Panc1 (cell line): ENCODE measurements around the gene EHMT2.

ENCODE experiments used
- CTCF ChIP-seq: fragments of 450-650 bp; IDR thresholded peaks from 2 replicates; pipeline ENCODE4 v1.5.1; 2017; ENCODE audit warnings: mild to moderate bottlenecking
- POLR2AphosphoS5 ChIP-seq: IDR thresholded peaks from 2 replicates; pipeline ENCODE4 v1.6.1; 2012; ENCODE audit warnings: mild to moderate bottlenecking, low read depth, low read length, moderate library complexity
- SIN3A ChIP-seq: IDR thresholded peaks from 2 replicates; pipeline ENCODE4 v1.6.1; 2012; ENCODE audit warnings: low read depth, mild to moderate bottlenecking, low read length, moderate library complexity, borderline replicate concordance; ENCODE audit not compliant: insufficient read depth
- TF ChIP-seq, protein P1 (sequence below), 2 experiments: IDR thresholded peaks; 2 replicates each; pipeline ENCODE4 v1.6.1; 2011 to 2012; ENCODE audit warnings: low read depth in 2 of 2, control low read depth in 1 of 2, low read length in 1 of 2, mild to moderate bottlenecking in 1 of 2, moderate library complexity in 1 of 2; ENCODE audit not compliant: insufficient read depth in 1 of 2

DNA sequence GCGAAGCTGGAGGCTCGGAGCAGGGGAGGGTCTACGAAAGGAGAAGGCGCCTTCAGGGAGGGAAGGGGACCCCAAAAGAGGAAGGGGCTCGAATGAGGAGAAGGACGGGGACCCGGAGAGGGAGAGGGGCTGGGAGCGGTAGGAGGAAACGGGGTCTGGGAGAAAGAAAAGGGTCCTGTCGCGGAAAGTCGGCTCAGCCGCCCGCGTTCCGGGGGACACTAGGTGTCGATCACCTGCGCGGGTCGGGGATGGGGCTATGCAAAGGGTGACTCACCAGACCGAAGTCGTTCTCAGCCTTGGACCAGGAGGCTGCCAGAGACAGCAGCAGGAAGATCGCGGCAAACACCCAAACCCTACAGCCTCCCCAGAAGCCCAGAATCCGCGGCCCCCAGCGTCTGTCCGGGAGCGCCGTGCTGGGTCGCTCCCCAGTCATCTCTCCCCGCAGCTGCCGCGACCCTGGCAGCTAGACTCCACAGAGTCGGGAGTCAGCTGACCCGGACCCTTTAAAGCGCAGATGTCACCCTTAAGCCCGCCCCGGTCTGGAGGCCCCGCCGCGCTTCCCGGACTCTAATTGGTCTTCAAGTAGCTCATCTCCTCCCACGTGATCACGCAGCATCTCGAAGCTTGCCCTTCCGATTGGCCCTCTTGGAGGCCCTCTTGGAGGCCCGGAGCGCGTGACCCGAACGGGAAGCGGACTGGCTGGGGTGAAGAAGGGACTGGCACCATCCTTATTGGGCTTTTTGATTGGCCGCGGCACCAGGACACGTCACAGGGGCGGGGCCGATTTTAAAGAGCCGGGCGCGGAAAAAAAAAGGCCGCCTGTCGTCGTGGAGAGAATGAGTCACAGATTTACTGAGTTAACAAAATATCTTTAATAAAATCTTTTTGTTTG, 34.9 kb downstream of the EHMT2 start, which contains the start of gene NEU1:
- TF ChIP-seq CTCF (no peak), SIN3A (peak; percentile 51; the same call in 1 of the 2 replicates), POLR2AphosphoS5 (peak; percentile 75; the same call in 1 of the 2 replicates)
- TF ChIP-seq, protein P1, sequence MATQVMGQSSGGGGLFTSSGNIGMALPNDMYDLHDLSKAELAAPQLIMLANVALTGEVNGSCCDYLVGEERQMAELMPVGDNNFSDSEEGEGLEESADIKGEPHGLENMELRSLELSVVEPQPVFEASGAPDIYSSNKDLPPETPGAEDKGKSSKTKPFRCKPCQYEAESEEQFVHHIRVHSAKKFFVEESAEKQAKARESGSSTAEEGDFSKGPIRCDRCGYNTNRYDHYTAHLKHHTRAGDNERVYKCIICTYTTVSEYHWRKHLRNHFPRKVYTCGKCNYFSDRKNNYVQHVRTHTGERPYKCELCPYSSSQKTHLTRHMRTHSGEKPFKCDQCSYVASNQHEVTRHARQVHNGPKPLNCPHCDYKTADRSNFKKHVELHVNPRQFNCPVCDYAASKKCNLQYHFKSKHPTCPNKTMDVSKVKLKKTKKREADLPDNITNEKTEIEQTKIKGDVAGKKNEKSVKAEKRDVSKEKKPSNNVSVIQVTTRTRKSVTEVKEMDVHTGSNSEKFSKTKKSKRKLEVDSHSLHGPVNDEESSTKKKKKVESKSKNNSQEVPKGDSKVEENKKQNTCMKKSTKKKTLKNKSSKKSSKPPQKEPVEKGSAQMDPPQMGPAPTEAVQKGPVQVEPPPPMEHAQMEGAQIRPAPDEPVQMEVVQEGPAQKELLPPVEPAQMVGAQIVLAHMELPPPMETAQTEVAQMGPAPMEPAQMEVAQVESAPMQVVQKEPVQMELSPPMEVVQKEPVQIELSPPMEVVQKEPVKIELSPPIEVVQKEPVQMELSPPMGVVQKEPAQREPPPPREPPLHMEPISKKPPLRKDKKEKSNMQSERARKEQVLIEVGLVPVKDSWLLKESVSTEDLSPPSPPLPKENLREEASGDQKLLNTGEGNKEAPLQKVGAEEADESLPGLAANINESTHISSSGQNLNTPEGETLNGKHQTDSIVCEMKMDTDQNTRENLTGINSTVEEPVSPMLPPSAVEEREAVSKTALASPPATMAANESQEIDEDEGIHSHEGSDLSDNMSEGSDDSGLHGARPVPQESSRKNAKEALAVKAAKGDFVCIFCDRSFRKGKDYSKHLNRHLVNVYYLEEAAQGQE (IDR thresholded peaks at IDR 0.05; ENCODE audit: insufficient read depth in 1 of 2, low read depth in 2 of 2, low read length in 1 of 2) = no peak
